Superior temporal gyrus (tissue), 1 donor: ENCODE data around the gene TRIM31.

Source experiments
- DNase-seq: peaks from one replicate; pipeline ENCODE4 v3.0.0-alpha.2; 2016; ENCODE audit errors: extremely low spot score

The TRIM31 gene, protein sequence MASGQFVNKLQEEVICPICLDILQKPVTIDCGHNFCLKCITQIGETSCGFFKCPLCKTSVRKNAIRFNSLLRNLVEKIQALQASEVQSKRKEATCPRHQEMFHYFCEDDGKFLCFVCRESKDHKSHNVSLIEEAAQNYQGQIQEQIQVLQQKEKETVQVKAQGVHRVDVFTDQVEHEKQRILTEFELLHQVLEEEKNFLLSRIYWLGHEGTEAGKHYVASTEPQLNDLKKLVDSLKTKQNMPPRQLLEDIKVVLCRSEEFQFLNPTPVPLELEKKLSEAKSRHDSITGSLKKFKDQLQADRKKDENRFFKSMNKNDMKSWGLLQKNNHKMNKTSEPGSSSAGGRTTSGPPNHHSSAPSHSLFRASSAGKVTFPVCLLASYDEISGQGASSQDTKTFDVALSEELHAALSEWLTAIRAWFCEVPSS

GRCh38 chr6:30113003-30113759, at the start of gene TRIM31:
TSS of gene TRIM31 (minus strand) at chr6:30113090. CDS start at chr6:30112805, 285 bp downstream.
- DNase-seq = no peak

- DNase-seq = no peak
Measured at GRCh38 chr6:30162265-30163089, 49.6 kb upstream of the TRIM31 start.

GRCh38 chr6:30160785-30161531, 48.1 kb upstream of the TRIM31 start, which contains the start of gene TRIM10:
TSS of gene TRIM10 (minus strand) at chr6:30161211. CDS start at chr6:30160858, 353 bp downstream.
- no peak for DNase-seq

DNA sequence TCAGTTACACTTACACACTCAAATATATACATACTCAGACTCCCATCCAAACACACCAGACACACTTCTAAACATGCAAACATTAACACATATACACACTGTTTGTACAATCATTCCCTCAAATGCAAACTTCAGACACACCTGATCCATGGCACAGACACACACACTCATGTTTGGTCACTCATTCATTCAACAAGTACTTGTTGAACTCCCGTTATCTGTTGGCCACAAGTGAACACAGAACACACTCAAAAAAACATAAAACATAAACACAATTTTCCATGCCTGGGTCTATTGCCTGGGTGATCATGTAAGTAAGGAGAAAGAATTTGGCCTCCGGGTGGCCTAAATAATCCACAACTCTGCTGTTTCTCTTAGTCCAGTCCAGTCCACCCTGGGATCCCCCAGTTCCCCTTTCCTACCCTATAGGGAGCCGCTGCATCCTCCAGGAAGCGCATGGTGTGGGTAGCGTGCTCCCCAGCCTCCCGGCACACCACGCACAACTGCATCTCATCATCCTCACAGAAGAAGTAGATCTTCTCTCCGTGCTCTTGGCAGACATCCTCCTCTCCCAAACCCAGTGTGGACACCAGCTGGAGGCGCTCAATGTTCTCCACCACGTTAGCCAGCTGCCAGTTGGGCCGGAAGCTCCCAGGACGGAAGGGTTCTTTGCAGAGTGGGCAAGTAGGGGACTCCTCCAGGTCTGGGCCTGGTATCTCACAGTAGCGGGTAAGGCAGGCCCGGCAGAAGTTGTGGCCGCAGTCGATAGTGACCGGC, 47.3 kb upstream of the TRIM31 start:
- no peak for DNase-seq

DNA sequence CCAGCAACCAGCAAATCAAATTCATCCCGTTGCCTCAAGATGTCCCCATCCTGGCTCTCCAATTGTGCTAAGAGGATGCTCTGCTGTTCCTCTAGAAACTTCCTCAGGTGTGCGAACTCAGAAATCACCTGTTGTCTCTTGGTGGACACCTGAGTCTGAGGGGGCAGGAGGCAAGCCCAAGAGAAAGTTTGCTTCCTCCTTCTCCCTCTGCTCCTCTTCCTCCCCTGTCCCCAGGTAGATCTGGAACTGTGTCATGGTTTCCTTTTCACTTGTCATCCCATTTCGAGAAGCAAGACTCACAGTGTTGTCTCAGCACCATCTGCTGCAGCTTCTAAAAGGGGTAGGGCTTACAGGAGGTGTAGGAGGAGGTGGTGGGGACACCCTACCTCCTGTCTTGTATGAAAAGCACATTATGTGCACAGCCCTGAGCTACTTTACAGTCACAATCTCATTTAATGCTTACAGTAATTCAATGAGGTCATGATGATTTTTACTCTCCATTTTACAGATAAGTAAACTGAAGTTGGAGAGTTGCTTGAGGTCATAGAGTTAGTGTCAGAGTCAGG, 45.7 kb upstream of the TRIM31 start:
- DNase-seq = peak; percentile 37

DNA sequence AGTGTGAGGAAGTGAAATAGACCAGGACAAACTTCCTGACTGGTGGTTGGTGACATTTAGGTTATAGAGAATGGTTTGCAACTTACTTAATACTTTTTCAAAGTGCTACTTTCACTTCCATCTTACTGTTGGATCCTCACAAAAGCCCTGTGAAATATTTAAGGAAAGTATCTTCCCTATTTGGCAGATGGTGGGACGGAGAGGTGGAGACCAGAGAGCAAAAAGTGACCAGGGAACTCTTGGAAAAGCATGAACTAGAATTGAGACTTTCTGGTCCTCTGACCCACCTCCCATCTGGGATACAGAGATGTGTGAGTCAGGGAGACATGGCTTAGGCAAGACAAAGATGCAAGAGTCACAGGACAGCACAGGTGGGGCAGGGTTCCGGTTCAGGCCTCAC, 45.1 kb upstream of the TRIM31 start:
- no peak for DNase-seq

DNA sequence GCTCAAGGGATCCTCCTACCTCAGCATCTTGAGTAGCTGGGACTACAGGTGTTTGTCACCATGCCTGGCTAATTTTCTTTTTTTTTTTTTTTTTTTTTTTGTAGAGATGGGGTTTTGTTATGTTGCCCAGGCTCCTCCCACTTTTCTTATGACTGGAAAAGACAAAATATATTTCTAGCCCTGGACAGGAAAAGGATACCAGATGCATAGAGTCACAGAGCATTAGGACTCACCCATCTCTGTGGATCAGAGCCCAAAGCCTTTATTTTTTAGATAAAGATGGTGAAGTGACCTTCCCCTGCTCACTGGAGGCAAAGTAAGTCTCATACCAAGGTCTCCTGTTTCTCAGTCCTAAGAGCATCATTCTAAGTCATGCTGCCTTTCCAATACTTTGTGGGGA, 44.7 kb upstream of the TRIM31 start:
- DNase-seq = no peak

- DNase-seq = no peak
Measured at GRCh38 chr6:30156774-30157173, 43.9 kb upstream of the TRIM31 start.

- DNase-seq = no peak
Measured at GRCh38 chr6:30156262-30156599, 43.3 kb upstream of the TRIM31 start.

- DNase-seq = no peak
Measured at GRCh38 chr6:30155520-30156261, 42.8 kb upstream of the TRIM31 start.

DNA sequence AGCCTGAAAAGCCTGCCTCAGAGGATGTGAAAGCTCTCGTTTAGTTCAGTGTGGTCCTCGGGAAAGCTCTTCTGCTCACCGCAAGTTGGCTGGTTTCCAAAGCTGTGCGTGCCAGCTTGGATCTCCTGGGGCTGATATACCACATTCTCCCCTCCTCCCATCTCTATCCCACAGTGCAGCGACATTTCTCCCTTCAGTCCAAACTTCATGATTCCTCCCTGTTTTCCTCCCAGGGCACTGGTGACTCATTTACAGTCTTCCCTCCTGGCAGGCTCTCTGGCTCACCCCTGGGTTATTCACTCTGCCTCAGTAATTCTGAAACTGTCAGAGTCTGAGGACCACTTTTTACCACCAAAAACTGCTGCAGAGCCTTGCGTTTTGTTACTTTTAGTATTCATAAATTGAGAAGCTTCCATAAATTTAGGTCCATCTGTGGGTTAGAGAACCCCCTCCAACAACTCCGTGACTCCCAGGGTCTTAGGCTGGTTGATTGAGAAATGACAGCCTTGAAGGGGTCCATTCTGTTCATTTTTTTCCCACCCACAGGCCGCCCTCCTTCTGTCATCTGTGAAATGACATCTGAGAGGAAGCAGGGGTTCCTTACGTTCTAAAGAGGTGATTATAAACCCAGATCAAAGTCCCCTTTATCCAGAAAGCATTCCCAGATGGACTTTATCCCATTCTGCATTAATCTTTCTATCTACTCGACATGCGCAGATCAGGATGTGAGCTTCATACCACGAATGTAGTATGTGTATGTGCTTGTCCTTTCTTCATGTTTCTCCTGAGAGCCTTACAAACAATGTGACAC, 42.0 kb upstream of the TRIM31 start:
- no peak for DNase-seq

DNA sequence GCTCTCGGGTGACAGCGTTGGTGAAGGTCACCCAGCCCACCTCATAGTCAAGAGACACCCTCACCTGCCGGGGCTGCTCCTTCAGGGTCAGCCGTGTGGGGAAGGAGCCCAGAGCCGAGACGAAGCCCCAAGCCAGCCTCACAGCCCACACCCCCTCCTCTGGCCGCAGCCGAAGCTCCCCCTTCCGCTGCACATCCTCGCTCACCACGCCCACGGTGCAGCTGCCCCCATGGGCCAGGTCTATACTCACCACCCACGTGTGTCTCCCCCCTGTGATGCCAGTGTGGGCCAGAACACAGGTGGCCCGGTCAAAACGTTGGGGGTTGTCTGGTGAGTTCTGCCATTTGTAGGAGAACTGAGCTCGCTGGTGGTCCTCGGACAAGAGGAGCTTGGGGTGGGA, 41.2 kb upstream of the TRIM31 start:
- no peak for DNase-seq

- no peak for DNase-seq
Measured at GRCh38 chr6:30152910-30153610, 40.2 kb upstream of the TRIM31 start.

GRCh38 chr6:30152016-30152673, 39.3 kb upstream of the TRIM31 start:
- DNase-seq = no peak

DNA sequence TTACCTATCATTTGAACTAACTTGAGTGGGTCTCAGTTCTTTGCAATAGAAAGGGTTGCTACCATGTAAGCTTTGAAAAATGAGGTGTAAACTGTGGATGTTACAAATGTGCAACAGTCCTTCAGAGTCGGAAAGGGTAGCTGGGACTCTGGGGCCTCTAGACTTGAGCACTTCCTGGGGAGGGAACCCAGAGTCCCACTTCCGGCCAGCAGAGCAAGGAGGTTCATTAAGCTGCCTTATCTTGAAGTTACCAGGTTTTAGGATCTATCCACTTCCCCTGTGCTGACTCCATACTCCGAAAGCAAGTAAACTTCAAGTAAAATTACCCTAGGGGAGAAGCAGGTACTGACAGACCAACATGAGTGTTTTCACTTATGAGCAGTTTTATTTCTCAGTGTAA, 38.7 kb upstream of the TRIM31 start:
- no peak for DNase-seq

DNA sequence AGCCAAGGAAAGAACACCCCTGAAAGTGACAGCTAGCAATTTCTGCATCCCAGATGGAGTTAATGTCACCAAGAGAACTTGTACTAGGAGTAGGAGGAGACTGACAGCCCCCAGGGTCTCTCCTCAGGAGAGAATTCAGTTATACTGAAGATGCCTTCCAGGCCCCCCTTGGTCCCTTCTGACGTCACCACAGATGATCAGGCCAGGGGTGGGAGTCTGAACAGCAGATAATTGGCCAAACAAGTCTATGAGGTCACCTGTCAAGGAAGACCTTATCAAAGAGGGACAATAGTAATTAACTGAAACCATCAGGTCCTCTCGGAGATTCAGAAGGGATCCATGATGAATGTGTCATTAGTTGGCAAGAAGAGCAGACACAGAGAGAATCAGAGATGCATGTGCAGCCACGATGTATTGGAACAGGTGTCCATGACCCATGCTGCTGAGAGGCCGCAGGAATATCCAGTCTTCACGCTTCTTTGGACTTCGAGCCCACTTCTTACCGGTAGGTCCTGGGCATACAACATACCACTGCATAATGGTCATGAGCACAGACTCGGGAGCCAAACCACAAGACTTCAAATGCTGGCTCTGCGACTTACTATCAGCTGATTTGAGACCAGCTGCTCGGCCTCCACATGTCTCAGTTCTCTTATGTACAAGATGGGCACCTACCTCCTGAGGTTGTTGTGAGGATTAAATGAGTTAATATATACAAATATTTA, 37.9 kb upstream of the TRIM31 start:
- no peak for DNase-seq
